ENCODE results near the gene KIAA1755.

Gene KIAA1755

GRCh38 chr20:38193586-38194105 is 66.9 kb downstream of the KIAA1755 start:
- Histone ChIP-seq H3K4me3 (ENCODE audit: low read length) (no peak overlapping the region), H3K27me3 (ENCODE audit: control insufficient read depth, insufficient read depth, low read length) (no peaks in the 10 kb centered on the region), H3K4me1 (ENCODE audit: control insufficient read depth, insufficient read depth, low read length) (no peaks in the 10 kb centered on the region), H3K9ac (ENCODE audit: low read length) (no peak overlapping the region), H3K9me3 (ENCODE audit: control insufficient read depth, low read length) (no peaks in the 10 kb centered on the region), H3K36me3 (ENCODE audit: control insufficient read depth, insufficient read depth, low read length) (no peaks in the 10 kb centered on the region)

- Histone ChIP-seq H3K36me3 (ENCODE audit: control insufficient read depth, insufficient read depth, low read length) (no peaks in the 10 kb centered on the region), H3K4me1 (ENCODE audit: control insufficient read depth, insufficient read depth, low read length) (no peaks in the 10 kb centered on the region), H3K4me3 (ENCODE audit: low read length) (no peak overlapping the region), H3K9ac (ENCODE audit: low read length) (no peak overlapping the region), H3K9me3 (ENCODE audit: control insufficient read depth, low read length) (no peaks in the 10 kb centered on the region), H3K27me3 (ENCODE audit: control insufficient read depth, insufficient read depth, low read length) (no peaks in the 10 kb centered on the region)
These were observed 68.1 kb downstream of the KIAA1755 start for GRCh38 chr20:38192323-38192885.

- H3K4me1 ChIP-seq (ENCODE audit: control insufficient read depth, insufficient read depth, low read length) = no peaks in the 10 kb centered on the region
- H3K9ac ChIP-seq (ENCODE audit: low read length) = no peak overlapping the region
- no peaks in the 10 kb centered on the region for H3K27me3 ChIP-seq (ENCODE audit: control insufficient read depth, insufficient read depth, low read length)
- no peaks in the 10 kb centered on the region for H3K9me3 ChIP-seq (ENCODE audit: control insufficient read depth, low read length)
- H3K36me3 ChIP-seq (ENCODE audit: control insufficient read depth, insufficient read depth, low read length) = no peaks in the 10 kb centered on the region
- H3K4me3 ChIP-seq (ENCODE audit: low read length) = no peak overlapping the region
These were observed 68.9 kb downstream of the KIAA1755 start for GRCh38 chr20:38191654-38192053.

DNA sequence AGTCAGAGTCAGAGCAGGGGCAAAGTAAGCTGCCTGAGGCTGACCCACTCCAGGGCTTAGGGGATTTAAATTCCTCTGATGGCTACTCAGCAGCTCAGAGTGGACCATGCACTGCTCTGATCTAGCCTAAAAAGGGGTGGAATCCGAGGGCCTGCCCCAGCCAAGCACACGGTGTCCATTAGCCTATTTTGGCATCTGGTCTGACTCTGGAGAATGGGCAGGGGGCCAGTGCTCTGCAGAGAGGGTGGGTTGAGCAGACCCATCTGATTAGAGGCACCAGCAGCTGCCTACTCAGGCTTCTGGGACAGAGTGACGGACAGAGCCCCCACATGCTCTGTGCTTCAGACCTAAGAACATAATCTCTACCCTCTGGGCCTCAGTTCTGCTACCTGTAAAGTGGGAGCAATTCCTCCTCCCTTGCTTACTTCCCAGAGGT is 69.6 kb downstream of the KIAA1755 start:
- H3K36me3 ChIP-seq (ENCODE audit: control insufficient read depth, insufficient read depth, low read length) = no peaks in the 10 kb centered on the region
- H3K4me3 ChIP-seq (ENCODE audit: low read length) = no peak overlapping the region
- no peak overlapping the region for H3K9ac ChIP-seq (ENCODE audit: low read length)
- H3K4me1 ChIP-seq (ENCODE audit: control insufficient read depth, insufficient read depth, low read length) = no peaks in the 10 kb centered on the region
- H3K9me3 ChIP-seq (ENCODE audit: control insufficient read depth, low read length) = no peaks in the 10 kb centered on the region
- H3K27me3 ChIP-seq (ENCODE audit: control insufficient read depth, insufficient read depth, low read length) = no peaks in the 10 kb centered on the region

DNA sequence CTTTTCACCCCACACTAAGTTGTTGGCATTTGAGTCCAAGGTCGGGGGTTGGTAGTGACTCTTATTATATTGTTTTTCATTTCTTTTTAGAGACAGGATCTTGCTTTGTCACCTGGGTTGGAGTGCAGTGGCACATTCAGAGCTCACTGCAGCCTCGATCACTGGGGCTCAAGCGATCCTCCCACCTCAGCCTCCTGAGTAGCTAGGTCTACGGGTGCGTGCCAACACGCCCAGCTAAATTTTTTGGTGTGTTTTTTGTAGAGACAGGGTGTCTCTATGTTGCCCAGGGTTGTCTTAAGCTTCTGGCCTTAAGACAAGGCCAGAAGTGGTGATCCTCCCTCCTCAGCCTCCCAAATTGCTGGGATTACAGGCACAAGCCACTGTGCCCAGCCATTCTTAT is 70.4 kb downstream of the KIAA1755 start:
- Histone ChIP-seq H3K4me1 (ENCODE audit: control insufficient read depth, insufficient read depth, low read length) (no peaks in the 10 kb centered on the region), H3K9me3 (ENCODE audit: control insufficient read depth, low read length) (no peaks in the 10 kb centered on the region), H3K9ac (ENCODE audit: low read length) (no peak overlapping the region), H3K4me3 (ENCODE audit: low read length) (no peak overlapping the region), H3K27me3 (ENCODE audit: control insufficient read depth, insufficient read depth, low read length) (no peaks in the 10 kb centered on the region), H3K36me3 (ENCODE audit: control insufficient read depth, insufficient read depth, low read length) (no peaks in the 10 kb centered on the region)

- H3K9ac ChIP-seq (ENCODE audit: low read length) = no peak overlapping the region
- H3K27me3 ChIP-seq (ENCODE audit: control insufficient read depth, insufficient read depth, low read length) = no peaks in the 10 kb centered on the region
- no peaks in the 10 kb centered on the region for H3K9me3 ChIP-seq (ENCODE audit: control insufficient read depth, low read length)
- no peaks in the 10 kb centered on the region for H3K4me1 ChIP-seq (ENCODE audit: control insufficient read depth, insufficient read depth, low read length)
- no peaks in the 10 kb centered on the region for H3K36me3 ChIP-seq (ENCODE audit: control insufficient read depth, insufficient read depth, low read length)
- no peak overlapping the region for H3K4me3 ChIP-seq (ENCODE audit: low read length)
These were observed 73.0 kb downstream of the KIAA1755 start for GRCh38 chr20:38187517-38187916.

DNA sequence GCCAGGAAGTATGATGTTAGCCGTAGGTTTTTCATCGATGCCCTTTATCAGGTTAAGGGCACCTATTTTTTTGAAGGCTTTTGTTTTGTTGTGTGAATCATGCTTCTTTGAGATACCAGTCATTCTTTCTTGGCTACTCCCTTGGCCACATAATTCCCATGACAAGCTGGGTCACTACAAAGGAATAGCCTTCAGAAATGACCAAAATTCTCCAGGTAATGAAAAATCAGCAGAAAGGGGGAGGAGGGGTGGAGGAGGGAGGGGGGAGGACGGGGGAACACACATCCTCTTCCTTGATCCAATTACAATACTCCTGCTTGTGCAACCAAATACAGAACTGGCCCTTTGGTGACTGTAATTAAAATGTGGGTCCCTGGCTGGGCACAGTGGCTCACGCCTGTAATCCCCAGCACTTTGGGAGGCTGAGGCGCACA is 73.7 kb downstream of the KIAA1755 start:
- H3K36me3 ChIP-seq (ENCODE audit: control insufficient read depth, insufficient read depth, low read length) = no peaks in the 10 kb centered on the region
- H3K9me3 ChIP-seq (ENCODE audit: control insufficient read depth, low read length) = no peaks in the 10 kb centered on the region
- no peaks in the 10 kb centered on the region for H3K4me1 ChIP-seq (ENCODE audit: control insufficient read depth, insufficient read depth, low read length)
- H3K9ac ChIP-seq (ENCODE audit: low read length) = no peak overlapping the region
- H3K4me3 ChIP-seq (ENCODE audit: low read length) = no peak overlapping the region
- H3K27me3 ChIP-seq (ENCODE audit: control insufficient read depth, insufficient read depth, low read length) = no peaks in the 10 kb centered on the region

DNA sequence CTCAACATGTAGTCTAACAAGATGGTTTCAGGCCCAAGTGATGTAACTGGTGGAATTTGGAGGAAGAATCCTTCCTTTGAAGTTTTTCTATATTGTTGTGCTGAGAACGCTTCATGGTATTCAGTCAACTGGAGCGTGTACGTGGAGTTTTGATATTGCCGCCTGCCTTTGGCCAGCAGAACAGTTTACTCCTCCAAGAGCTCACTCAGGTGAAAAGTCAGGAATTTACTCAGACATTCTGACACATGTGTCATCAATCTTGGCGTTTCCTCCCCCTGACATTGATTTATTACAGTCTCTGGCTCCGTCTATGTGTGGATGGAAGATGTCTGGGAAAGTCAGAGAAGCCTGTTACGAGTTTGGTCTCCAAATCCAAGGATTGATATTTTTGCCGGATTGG is 76.4 kb downstream of the KIAA1755 start:
- Histone ChIP-seq H3K4me3 (ENCODE audit: low read length) (no peak overlapping the region), H3K9ac (ENCODE audit: low read length) (no peak overlapping the region), H3K9me3 (ENCODE audit: control insufficient read depth, low read length) (no peaks in the 10 kb centered on the region), H3K27me3 (ENCODE audit: control insufficient read depth, insufficient read depth, low read length) (no peaks in the 10 kb centered on the region), H3K36me3 (ENCODE audit: control insufficient read depth, insufficient read depth, low read length) (no peaks in the 10 kb centered on the region), H3K4me1 (ENCODE audit: control insufficient read depth, insufficient read depth, low read length) (no peaks in the 10 kb centered on the region)

DNA sequence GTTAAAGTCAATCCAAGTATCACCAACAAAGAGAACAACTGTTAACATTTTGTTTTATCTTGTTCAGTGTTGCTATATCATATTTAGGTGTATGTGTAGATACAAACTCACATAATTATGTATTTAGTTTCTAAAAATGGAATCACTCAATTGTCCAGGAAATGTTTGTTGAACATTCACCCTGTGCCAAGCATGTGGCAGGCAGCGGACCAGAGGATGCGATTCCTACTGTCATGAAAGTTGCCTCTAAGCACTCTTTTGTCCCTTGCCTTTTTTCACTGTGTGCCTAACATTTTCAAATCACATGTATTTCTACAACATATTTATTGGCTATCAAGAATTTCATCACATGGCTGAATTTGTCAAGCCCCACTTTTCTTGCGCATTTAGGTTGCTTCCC is 78.6 kb downstream of the KIAA1755 start:
- Histone ChIP-seq H3K4me3 (ENCODE audit: low read length) (no peak overlapping the region), H3K9me3 (ENCODE audit: control insufficient read depth, low read length) (no peaks in the 10 kb centered on the region), H3K36me3 (ENCODE audit: control insufficient read depth, insufficient read depth, low read length) (no peaks in the 10 kb centered on the region)

GRCh38 chr20:38181207-38181801 is 79.2 kb downstream of the KIAA1755 start:
- Histone ChIP-seq H3K4me3 (ENCODE audit: low read length) (no peak overlapping the region), H3K27me3 (ENCODE audit: control insufficient read depth, insufficient read depth, low read length) (no peaks in the 10 kb centered on the region), H3K36me3 (ENCODE audit: control insufficient read depth, insufficient read depth, low read length) (no peaks in the 10 kb centered on the region), H3K9me3 (ENCODE audit: control insufficient read depth, low read length) (no peaks in the 10 kb centered on the region), H3K9ac (ENCODE audit: low read length) (no peak overlapping the region), H3K4me1 (ENCODE audit: control insufficient read depth, insufficient read depth, low read length) (no peaks in the 10 kb centered on the region)

More for the DNA sequence above, 78.6 kb downstream of the KIAA1755 start:
- Histone ChIP-seq H3K27me3 (ENCODE audit: control insufficient read depth, insufficient read depth, low read length) (no peaks in the 10 kb centered on the region), H3K9ac (ENCODE audit: low read length) (no peak overlapping the region), H3K4me1 (ENCODE audit: control insufficient read depth, insufficient read depth, low read length) (no peaks in the 10 kb centered on the region)

- no peaks in the 10 kb centered on the region for H3K9me3 ChIP-seq (ENCODE audit: control insufficient read depth, low read length)
These were observed 79.8 kb downstream of the KIAA1755 start for GRCh38 chr20:38180781-38181180.

DNA sequence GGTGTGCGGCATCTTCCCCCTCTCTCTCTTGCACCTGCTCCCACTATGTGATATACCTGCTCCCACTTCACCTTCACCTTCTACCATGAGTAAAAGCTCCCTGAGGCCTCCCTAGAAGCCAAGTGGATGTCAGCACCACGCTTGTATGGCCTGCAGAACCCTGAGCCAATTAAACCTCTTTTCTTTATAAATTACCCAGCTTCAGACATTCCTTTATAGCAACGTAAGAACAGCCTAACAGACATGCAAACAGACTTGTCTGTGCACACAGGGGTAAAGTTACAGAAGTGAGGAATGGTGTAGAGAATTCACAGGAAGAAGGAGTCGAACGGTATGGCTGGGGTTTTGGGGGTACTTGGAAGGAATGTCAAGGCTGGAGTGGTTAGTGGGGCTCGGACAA is 80.7 kb downstream of the KIAA1755 start:
- Histone ChIP-seq H3K36me3 (ENCODE audit: control insufficient read depth, insufficient read depth, low read length) (no peaks in the 10 kb centered on the region), H3K4me1 (ENCODE audit: control insufficient read depth, insufficient read depth, low read length) (no peaks in the 10 kb centered on the region), H3K9ac (ENCODE audit: low read length) (no peak overlapping the region), H3K4me3 (ENCODE audit: low read length) (no peak overlapping the region), H3K27me3 (ENCODE audit: control insufficient read depth, insufficient read depth, low read length) (no peaks in the 10 kb centered on the region), H3K9me3 (ENCODE audit: control insufficient read depth, low read length) (no peaks in the 10 kb centered on the region)

More at GRCh38 chr20:38180781-38181180, 79.8 kb downstream of the KIAA1755 start:
- Histone ChIP-seq H3K4me3 (ENCODE audit: low read length) (no peak overlapping the region), H3K4me1 (ENCODE audit: control insufficient read depth, insufficient read depth, low read length) (no peaks in the 10 kb centered on the region), H3K9ac (ENCODE audit: low read length) (no peak overlapping the region), H3K27me3 (ENCODE audit: control insufficient read depth, insufficient read depth, low read length) (no peaks in the 10 kb centered on the region), H3K36me3 (ENCODE audit: control insufficient read depth, insufficient read depth, low read length) (no peaks in the 10 kb centered on the region)

Data from mucosa of stomach (tissue), 1 donor.